GM12891 (cell line): Measurements from ENCODE around the gene EOGT.

Experiments used
- PAX5 ChIP-seq: IDR thresholded peaks from 2 replicates; pipeline ENCODE4 v1.6.1; 2011; ENCODE audit warnings: low read length, moderate library complexity, mild to moderate bottlenecking; ENCODE audit not compliant: insufficient read depth, severe bottlenecking
- POLR2A ChIP-seq: IDR thresholded peaks from 2 replicates; pipeline ENCODE4 v1.6.1; 2011; ENCODE audit warnings: low read depth, low read length, control low read depth
- POLR2AphosphoS5 ChIP-seq: IDR thresholded peaks from 2 replicates; pipeline ENCODE4 v1.6.1; 2011; ENCODE audit warnings: low read depth, low read length, control low read depth
- SPI1 ChIP-seq: IDR thresholded peaks from 2 replicates; pipeline ENCODE4 v1.6.1; 2011; ENCODE audit warnings: low read depth, low read length, control low read depth
- TAF1 ChIP-seq: IDR thresholded peaks from 2 replicates; pipeline ENCODE4 v1.6.1; 2011; ENCODE audit warnings: low read depth, low read length, control low read depth

DNA sequence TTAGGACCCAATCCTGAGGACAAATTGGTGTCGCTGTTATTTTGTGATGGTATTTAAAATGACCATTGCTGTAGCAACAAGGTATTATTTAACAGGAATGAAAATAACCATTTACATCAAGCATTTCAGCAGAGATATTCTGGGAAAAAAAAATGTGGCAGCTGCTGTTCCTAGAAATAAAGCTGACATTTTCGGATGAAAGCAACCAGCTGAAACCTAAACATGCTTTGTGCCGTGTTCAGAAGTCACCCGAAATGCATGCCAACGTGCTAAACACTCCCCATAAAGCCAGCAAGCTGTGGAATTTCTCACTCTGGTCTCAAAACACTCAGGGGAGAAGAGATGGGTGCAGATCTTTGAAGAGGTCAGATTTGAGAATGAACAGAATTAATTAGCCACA, 49.6 kb downstream of the EOGT start:
- no peak for TF ChIP-seq POLR2AphosphoS5
- no peak for TF ChIP-seq POLR2A
- no peak for TF ChIP-seq SPI1
- TF ChIP-seq TAF1: no peak
- no peak for TF ChIP-seq PAX5
